ENCODE results near the gene VPS41. TPM values are rescaled to one million over a fixed set of nuclear protein-coding genes. Genes with fewer than 3 reads are reported as not detected.

Gene VPS41
- total and polyA plus RNA-seq, 2 of the 13 experiments (the other 11 are each of a cell fraction or from before 2014, with no cell fraction given) = 12.1 to 43.4 TPM

DNA sequence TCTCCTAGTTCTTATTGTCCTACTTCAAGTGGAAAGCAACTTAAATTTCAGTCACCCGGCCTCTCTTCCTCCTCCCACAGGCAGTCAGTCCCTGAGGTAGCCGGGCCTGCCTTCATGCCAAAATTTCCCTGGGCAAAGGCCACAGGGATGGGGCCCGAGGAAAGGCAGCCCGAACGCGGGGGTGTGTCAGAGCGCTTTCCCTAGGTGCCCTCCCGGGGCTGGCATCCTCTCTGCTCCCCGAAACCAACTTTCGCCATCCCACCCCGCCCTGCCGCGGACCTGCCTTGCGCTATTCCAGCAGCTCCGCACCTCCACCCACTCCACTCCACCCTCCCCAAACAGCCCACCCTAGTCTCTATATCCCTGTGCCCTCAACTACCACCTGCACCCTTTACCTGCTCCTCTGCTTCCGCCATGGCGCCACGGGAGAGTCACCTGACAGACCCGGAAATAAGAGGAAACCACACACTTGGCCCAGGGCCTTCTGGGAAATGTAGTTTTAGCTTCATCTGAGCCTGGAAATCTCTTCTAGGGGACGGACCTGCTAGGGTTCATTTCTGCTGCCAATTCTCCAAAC lies at the start of gene VPS41 (continued):
- TF ChIP-seq GABPB1 (CRISPR knock-in tag; IDR thresholded peaks at IDR 0.05) = peak; percentile 90
- TF ChIP-seq, protein P1, sequence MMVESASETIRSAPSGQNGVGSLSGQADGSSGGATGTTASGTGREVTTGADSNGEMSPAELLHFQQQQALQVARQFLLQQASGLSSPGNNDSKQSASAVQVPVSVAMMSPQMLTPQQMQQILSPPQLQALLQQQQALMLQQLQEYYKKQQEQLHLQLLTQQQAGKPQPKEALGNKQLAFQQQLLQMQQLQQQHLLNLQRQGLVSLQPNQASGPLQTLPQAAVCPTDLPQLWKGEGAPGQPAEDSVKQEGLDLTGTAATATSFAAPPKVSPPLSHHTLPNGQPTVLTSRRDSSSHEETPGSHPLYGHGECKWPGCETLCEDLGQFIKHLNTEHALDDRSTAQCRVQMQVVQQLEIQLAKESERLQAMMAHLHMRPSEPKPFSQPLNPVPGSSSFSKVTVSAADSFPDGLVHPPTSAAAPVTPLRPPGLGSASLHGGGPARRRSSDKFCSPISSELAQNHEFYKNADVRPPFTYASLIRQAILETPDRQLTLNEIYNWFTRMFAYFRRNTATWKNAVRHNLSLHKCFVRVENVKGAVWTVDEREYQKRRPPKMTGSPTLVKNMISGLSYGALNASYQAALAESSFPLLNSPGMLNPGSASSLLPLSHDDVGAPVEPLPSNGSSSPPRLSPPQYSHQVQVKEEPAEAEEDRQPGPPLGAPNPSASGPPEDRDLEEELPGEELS (CRISPR knock-in tag; IDR thresholded peaks at IDR 0.05) = 0 out of 2 replicates have a peak, but pooled peaks have one; percentile 11
- no peak for TF ChIP-seq JUN (CRISPR knock-in tag; IDR thresholded peaks at IDR 0.05)
- TF ChIP-seq SPEN (CRISPR knock-in tag; IDR thresholded peaks at IDR 0.05; ENCODE audit: low read depth) = peak; percentile 57; the same call in 1 of the 2 replicates
- TF ChIP-seq MIXL1 (CRISPR knock-in tag; IDR thresholded peaks at IDR 0.05) = peak; percentile 49; the same call in 1 of the 2 replicates
- TF ChIP-seq, protein P2, sequence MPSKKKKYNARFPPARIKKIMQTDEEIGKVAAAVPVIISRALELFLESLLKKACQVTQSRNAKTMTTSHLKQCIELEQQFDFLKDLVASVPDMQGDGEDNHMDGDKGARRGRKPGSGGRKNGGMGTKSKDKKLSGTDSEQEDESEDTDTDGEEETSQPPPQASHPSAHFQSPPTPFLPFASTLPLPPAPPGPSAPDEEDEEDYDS (CRISPR knock-in tag; IDR thresholded peaks at IDR 0.05) = peak; percentile 56; the same call in 1 of the 2 replicates
- 0 out of 2 replicates have a peak, but pooled peaks have one; percentile 16 for TF ChIP-seq PHF21A (CRISPR knock-in tag; IDR thresholded peaks at IDR 0.05)
- no peak for TF ChIP-seq EZH2 (conservative IDR thresholded peaks at IDR 0.05; ENCODE audit: low read depth, low read length)
- TF ChIP-seq PHF8 (CRISPR knock-in tag; IDR thresholded peaks at IDR 0.05) = peak; percentile 71
- peak; percentile 100 for TF ChIP-seq ELF1 (CRISPR knock-in tag; IDR thresholded peaks at IDR 0.05)
- no peak for TF ChIP-seq ZFP41 (CRISPR knock-in tag; IDR thresholded peaks at IDR 0.05; ENCODE audit: borderline replicate concordance)
- no peak for TF ChIP-seq RFX3 (CRISPR knock-in tag; IDR thresholded peaks at IDR 0.05)
- TF ChIP-seq TBX2 (CRISPR knock-in tag; IDR thresholded peaks at IDR 0.05; ENCODE audit: borderline replicate concordance) = 0 out of 2 replicates have a peak, but pooled peaks have one; percentile 26
- no peak for TF ChIP-seq STAG1 (CRISPR knock-in tag; IDR thresholded peaks at IDR 0.05)
- TF ChIP-seq NR2F2 (IDR thresholded peaks at IDR 0.05; ENCODE audit: borderline replicate concordance, low read depth) = no peak
- TF ChIP-seq CREM (IDR thresholded peaks at IDR 0.05) = peak; percentile 85
- no peak for TF ChIP-seq CREM (CRISPR knock-in tag; IDR thresholded peaks at IDR 0.05)
- TF ChIP-seq FOXC1 (CRISPR knock-in tag; IDR thresholded peaks at IDR 0.05; ENCODE audit: borderline replicate concordance) = peak; percentile 46; the same call in 1 of the 2 replicates
- TF ChIP-seq, protein P3, sequence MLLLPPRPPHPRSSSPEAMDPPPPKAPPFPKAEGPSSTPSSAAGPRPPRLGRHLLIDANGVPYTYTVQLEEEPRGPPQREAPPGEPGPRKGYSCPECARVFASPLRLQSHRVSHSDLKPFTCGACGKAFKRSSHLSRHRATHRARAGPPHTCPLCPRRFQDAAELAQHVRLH (CRISPR knock-in tag; IDR thresholded peaks at IDR 0.05; ENCODE audit: borderline replicate concordance, low read depth) = no peak
- TF ChIP-seq GATAD1 (CRISPR knock-in tag; IDR thresholded peaks at IDR 0.05) = peak; percentile 91
- no peak for TF ChIP-seq CBX2 (IDR thresholded peaks at IDR 0.05; ENCODE audit: low read depth, low read length)
- TF ChIP-seq CBX2 (CRISPR knock-in tag; IDR thresholded peaks at IDR 0.05; ENCODE audit: low read depth) = no peak
- TF ChIP-seq, protein P4, sequence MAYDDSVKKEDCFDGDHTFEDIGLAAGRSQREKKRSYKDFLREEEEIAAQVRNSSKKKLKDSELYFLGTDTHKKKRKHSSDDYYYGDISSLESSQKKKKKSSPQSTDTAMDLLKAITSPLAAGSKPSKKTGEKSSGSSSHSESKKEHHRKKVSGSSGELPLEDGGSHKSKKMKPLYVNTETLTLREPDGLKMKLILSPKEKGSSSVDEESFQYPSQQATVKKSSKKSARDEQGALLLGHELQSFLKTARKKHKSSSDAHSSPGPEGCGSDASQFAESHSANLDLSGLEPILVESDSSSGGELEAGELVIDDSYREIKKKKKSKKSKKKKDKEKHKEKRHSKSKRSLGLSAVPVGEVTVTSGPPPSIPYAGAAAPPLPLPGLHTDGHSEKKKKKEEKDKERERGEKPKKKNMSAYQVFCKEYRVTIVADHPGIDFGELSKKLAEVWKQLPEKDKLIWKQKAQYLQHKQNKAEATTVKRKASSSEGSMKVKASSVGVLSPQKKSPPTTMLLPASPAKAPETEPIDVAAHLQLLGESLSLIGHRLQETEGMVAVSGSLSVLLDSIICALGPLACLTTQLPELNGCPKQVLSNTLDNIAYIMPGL (CRISPR knock-in tag; IDR thresholded peaks at IDR 0.05; ENCODE audit: borderline replicate concordance in 1 of 2, low read depth in 1 of 2) = 0 out of 4 replicates have a peak, but pooled peaks of 1 of the 2 experiments have one; percentile 37
- TF ChIP-seq CBX5 (CRISPR knock-in tag; IDR thresholded peaks at IDR 0.05; ENCODE audit: borderline replicate concordance) = no peak
- TF ChIP-seq TOPORS (CRISPR knock-in tag; IDR thresholded peaks at IDR 0.05) = no peak
- TF ChIP-seq, protein P5, sequence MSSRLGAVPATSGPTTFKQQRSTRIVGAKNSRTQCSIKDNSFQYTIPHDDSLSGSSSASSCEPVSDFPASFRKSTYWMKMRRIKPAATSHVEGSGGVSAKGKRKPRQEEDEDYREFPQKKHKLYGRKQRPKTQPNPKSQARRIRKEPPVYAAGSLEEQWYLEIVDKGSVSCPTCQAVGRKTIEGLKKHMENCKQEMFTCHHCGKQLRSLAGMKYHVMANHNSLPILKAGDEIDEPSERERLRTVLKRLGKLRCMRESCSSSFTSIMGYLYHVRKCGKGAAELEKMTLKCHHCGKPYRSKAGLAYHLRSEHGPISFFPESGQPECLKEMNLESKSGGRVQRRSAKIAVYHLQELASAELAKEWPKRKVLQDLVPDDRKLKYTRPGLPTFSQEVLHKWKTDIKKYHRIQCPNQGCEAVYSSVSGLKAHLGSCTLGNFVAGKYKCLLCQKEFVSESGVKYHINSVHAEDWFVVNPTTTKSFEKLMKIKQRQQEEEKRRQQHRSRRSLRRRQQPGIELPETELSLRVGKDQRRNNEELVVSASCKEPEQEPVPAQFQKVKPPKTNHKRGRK (CRISPR knock-in tag; IDR thresholded peaks at IDR 0.05) = no peak

Measured in HepG2 (cell line).